ENCODE data around the gene PHEX.

Gene PHEX

DNA sequence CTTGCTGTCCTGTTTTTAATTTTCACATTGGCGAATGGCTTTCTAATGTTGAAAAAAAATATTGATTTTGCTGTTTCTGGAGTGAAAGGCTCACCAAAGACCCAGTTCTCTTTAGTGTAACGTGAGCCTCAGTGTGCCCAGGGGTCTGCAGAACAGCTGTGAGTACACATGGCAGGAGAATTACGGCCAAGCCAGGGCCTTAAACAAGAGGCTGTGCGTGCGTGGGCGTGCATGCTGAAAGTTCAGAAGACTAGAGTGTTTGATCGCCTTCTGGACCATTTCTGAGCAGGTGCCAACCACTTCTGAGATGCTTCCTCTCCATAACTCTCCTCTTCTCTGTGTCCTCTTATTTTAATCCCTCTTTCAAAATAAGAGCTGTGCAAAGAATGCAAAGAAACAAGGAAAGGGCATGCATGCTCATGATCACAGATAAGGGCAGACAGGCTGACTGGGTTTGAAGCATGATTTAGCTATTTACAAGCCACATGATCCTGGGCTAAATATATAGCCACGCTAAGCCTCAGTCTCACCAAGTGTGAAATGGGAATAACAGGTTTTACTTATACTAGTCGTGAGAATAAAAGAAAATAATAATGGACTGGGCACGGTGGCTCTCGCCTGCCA is 9.9 kb downstream of the PHEX start:
- DNase-seq, result no peak

DNA sequence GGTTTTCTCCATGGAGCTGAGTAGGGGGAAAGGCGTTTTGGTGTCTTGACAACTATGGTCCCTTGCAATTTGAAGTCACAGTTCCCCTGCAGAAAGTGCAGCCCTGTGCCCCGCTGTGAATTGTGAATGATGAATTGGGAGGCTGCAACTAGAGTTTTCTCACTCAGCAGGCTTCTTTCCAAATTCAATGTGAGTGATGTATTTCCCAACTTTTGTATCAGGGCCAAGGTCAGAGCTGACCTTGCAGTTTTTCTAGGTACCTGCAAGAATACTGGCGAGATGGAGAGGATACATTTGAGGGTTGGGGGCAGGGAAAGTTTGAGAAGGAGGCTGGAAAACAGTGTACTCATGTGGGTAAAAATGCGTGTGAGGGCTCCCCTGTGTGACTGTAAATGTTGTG is 11.7 kb downstream of the PHEX start:
- no peak for DNase-seq

DNA sequence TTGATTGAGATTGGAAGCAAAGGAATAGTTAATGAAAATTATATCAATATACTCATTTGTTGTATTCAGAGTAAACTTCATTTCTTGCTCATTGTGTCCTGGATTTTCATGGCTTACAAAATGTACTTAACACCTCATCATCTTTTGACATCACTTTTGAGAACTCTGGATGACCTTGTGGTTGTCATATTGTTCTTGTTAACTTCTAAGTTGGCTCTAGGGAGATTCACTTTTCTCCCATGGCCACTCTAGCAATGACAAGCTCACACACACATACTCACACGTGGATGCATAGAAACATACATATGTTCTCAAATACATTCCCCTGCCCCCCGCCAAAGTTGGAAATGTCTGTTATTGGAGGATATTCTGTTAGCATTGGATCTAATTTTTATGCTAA is 15.3 kb downstream of the PHEX start:
- no peak for DNase-seq

DNA sequence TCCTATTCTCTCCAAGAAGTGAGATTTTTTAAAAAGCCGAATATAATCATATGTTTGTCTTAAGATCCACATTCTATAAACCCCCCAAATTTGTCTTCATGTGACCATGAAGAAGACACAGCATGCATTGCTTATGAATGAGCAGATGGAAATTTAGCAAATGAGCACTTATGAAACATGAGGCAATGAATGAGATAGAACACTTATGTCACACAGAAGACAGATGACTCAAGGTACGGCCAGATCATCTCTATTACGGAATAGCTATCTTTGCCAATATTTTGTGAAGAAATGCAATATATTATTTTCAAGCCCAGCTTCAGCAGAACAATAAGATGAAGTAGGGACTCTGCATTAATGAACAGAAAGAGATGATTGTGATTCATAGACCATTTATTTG is 21.4 kb downstream of the PHEX start:
- no peak for DNase-seq

DNA sequence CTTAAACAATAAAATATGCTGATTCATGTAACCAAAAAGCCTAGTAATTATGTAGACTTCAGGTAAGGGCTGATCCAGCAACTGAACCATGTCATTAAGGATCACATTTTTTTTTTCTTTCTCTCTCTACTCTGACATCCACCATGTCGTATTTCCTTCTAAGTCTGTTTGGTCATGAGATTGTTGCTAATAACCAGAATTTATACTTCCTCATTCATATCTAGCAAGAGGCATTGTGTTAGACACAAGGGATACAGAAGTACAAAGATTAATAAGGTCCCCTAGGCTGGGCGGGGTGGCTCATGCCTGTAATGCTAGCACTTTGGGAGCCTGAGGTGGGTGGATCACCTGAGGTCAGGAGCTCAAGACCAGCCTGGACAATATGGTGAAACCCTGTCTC is 24.1 kb downstream of the PHEX start:
- no peak for DNase-seq

DNA sequence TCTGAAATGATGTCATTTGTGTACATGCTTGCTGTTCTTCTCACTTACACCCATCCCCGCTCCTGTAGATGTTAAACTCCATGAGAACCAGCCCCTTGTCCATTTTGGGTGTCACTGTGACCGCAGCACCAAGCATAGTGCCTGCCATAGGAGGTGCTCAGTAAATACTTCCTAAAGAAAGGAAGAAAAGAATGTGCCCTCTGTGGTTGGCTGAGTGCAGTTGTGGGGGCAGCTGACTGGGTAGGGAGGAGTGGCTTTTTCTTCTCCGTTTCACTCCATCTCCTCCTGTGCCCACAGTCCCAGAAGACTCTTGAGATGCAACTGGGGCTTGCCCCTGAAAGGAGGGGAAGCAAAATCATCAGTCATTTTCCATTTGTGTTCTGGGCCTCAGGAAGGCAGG is 25.5 kb downstream of the PHEX start:
- no peak for DNase-seq

DNA sequence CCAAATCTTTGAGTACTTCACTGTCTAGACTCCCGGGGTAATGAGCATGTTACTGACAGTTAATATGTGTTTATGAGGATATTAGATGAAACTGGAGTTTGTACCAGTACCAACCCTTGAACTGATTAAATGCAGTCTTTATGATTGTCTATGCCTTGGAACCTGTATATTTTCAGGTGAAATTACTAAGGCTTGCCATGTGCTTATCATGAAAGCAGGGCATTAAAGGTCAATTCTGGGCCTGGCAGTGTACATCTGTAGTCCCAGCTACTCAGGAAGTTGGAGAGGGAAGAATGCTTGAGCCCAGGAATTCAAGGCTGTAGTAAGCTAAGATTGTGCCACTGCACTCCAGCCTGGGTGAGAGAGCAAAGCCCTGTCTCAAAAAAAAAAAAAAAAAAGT is 27.6 kb downstream of the PHEX start:
- DNase-seq, result peak in 1 of 3 experiments; percentile 16

DNA sequence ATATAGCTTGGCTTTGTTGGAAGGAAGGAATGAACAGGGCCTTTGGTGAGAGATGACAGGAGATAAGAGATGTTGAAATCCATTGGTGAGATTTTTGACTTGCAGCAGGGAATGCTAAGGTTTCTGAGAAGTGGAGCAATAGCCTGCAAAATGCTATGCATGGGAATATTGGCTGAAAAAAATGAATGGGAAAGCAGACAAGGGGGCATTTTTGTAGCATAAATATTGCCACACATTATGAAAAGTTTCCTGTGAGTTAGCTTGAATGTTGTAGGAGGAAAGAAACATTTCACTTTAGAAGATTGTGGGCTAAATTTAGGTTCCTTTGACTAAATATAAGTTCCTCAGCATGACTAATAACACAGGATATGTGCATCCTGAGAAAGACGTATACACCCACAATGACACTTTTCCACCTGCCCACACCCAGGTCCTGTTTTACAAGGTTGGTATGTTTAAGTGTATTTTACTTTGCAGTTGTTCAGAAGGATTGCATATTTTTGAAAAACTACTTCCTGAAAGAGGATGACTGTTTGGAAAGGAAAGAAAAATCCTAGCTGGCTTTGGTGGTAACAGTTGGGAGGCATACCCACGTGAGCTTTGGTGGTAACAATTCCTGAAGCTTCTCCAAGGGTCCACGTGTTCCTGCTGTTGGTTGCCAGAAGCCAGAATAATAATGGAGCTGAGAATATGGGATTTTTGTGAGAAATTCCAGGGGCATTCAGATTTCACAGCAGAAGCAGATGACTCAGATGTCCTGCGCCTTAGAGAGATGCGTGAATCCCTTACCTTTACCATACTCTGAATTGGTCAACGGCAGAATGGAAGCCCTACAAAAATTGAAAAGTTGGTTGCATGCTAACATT is 28.5 kb downstream of the PHEX start:
- no peak for DNase-seq

DNA sequence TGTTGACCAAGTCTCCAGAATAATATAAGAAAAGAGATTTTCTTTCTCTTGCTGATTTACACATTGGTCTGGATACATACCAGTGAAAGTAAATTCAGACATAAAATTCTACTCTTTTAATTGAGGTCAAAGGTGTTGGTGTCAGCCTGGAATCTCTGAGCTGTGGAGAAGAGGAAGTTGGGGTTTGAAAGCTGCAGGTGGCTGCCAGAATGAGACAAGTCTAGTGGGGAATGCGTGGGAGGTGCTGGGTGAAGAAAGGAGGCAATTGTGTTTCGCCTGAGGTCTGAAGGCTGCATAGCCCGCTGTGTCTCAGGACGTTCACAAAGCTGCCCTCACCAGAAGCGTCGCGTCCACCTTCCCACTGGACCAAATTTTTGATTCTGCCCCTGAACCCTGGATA is 31.2 kb downstream of the PHEX start:
- DNase-seq, result no peak

DNA sequence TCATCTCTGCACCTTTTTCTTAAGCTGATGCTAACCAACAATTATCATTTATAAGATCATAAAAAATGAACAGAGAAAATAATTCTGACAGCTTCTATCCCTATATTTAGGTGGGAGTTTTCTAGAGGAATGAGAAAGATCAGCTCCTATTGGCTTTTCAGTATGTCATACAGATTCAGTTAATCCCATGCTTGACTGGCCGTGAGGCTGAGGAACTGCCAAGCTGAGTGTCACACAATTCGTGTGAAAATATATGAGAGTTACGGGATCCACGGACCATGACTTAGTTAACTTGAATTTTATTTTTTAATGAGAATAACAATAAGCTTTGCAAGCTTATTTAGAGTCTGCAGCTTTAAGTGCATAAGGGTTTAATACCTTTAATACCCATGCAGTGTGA is 37.5 kb downstream of the PHEX start:
- DNase-seq, result no peak

DNA sequence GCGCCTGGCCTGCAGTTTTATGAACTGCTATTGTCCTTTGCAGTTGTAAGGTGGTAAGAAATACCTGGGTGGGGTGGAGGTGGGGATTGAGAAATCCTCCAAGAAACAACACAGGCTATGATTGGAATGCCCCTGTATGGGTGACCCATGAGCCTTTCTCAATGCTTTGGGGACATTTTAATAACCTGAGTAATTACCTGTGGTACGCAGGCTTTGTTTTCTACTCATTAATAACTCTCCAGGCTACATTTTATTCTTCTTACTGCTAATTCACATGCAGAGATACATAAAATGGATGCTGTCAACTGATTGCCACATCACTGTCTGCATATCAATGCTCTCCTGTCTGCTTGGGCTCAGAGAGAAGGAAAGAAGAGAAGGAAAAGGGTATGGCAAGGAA is 41.8 kb downstream of the PHEX start:
- no peak for DNase-seq

DNA sequence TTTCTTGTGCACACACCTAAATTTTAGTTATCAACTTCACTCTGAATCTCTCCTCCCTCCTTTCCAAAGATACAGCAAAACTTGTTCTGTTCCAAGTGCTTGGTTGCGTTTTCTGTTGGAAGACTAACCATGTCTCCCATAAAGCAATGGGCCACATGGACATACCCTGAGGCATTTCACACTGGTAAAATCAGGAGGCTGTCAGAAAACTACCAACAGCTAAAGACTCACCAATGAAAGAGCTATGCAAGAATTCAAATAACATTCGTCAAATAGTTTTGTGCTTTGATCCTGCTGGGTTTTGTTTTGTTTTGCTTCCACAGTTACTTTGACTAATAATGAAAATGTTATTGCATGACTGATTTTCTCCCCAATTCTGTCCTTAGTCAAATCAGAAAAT is 46.0 kb downstream of the PHEX start:
- no peak for DNase-seq

DNA sequence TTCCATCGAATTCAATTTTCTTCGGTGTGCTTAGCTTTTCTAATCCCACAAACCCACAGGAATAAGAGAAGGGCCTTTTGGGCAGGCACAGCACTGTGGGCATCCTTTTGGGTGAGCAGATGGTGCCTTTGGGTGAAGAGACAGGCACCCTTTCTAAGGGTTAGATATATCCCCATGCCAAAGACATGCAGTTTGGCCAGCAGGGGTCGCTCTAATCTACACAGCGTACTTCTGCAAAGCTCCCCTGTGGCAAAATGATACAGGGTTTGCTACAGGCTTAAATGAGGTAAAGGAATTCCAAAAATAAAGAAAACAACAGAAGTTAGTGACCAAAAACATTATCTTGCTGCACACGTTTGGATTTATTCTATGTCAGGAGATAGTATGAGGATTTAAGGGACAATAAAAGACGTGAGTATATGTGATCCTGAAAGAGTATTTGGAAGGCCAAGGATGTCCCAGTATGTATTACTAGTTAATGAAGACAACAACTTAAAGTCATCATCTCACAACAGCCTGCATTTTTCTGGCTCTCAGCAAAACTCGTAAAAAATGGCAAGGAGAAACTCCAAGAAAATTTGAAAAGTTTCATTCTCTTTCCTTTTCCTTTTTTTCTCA is 49.5 kb downstream of the PHEX start:
- peak in 2 of 3 experiments; percentile 17 to 35 for DNase-seq

DNA sequence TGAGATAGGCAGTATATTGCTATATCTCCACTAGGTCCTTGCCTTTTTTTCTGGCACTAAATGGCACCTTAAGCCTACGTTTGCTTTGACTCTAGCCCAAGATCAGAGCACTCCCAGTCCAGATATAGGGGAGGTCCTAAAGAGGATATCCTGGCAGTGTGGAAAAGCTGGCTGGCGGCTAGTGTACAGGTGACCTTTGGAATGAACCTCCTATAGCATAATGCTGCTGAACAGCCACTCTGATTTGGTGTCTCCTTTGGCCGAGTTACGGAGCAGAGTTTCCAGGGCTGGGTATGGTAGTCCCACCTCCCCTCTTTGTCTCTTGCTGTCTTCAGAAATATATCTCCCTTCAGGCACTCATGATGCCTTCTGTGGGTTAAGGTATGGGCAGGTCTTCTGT is 53.9 kb downstream of the PHEX start:
- DNase-seq, result no peak

DNA sequence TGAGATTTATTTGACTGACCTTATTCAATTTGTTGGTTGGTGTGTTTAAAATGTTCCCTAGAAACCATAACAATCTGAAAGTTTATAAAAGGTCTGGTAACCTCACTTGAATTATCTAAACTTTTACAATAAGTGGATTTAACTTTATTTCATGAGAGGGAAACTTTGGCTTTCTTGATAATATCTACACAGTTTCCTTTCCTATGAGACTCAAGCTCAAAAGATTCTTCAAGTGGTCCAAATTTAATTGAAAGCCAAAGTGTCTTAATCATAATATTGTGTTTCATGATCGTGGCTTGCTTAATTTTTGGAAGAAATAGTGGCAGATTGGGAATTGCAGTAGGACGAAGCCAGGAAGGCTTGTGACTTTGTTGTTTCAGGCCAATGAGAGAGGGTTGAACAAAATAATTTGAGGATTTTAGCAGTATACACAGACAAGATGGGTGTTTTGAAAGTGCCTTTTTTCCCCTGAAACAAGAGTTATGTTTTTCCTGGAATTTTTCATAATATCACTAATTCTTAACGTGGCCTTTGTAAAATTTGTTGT is 55.0 kb downstream of the PHEX start:
- DNase-seq, result no peak

DNA sequence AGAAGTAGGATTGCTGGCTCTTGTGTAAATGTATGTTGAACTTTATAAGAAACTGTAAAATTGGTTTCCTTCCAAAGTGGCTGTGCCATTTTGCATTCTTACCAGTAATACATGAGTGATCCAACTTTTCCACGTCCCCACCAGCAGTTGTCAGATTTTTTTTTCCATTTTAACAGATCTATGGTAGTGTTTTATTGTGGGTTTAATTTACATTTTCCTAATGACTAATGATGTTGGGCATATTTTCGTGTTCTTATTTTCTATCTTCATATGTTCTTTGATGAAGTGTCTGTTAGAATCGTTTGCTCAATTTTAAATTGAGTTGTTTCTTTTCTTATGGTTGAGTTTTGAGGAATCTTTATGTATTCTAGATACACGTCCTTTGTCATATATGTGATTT is 56.2 kb downstream of the PHEX start:
- DNase-seq, result no peak

DNA sequence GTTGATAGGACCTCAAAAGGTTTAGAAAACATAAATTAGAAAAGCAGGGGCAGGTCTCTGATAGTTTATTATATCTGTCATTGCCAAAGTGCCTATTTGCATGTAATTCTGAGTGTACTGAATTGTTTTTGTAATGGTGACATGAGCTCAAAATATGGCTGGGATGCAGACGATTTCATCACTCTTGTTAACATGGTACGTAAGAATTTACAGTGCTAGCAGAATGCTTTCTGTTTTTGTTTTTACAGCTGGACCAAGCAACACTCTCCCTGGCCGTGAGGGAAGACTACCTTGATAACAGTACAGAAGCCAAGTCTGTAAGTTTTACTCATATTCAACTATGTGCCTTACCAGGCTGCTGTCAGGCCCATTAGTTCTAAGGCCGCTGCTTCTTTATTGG is 58.1 kb downstream of the PHEX start:
- DNase-seq, result no peak

DNA sequence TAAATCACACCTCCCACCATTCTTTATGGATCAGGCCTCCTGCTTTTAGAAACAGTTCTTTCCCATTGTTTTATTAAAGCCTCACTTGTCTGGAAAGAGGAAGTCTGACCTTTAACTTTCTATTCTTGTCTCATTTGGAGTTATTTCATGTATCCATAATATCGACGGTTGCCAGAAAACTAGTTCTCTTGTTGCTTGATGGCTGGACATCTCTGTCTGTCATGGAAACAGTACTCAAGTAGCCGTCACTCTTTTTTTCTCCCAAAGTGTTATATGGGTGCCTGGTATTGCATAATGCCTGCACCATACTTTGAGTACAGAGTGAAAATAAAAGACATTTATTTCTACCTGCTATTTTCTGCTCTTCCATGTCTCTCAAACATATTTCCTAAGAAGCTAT is 61.4 kb downstream of the PHEX start:
- DNase-seq, result no peak

DNA sequence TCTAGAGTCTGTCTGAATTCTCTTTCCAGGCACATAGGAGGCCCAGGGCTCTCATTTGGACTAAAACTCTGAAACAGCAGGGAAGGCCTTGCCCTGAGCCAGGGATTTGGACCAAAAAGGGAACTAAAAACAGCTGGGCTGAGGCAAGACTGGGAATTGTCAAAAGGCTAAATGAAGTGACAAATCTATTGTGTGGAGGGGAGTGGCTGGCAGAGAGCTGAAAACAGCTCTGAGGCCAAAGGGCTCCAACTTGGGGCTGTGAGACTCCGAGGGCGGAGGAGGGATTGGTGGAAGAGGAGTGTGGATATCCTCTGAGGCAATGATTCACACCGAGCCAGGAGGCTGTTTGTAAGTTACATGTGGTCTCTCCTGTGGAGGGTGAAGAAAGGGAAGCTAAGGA is 63.2 kb downstream of the PHEX start:
- no peak for DNase-seq

DNA sequence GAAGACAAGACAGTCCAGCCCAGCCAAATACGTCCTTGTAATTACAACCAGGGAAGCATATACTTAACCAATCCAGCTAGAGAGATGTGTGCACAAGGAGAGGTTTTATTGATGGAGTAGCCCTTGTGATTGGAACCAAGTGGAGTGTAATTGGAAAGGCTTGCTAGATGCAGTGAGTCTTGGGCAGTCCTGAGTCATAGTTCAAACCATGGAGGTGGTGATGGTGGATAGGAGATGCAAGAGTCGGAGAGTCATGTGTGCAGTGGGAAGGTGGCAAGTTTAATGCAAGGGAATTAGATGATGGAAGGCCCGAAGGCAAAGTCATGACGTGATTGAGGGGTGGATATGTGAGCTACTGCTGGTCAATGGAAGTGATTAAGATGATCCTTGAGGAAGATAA is 63.7 kb downstream of the PHEX start:
- no peak for DNase-seq

DNA sequence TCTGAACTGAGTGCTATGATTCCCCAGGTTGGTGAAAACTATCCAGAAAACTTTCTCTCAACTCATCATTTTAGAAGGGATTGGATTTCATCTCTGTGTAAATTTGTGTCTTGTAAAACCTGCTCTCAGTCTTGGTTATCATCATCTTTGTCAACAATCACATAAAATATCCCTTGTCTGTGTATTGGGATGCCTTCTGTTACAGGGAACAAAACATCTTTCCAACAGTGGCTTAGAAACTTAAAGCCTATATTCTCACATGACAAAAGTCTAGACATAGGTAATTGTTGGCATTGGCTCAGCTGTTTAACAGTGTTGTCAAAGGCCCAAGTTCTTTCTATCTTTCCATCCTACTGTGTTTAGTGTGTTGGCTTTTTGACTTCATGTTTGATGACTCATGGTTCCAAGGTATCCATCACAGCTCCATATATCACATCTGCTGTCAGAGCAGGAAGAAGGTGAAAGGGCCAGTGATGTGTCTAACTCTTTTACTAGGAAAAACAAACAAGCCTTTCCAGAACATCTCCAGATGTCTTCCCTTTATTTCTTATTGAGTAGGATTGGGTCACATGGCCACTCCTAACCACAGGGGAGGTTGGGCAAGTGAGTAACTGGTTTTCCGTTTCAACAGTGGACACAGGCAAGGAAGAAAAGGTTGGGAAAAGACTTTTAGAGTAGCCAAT is 65.0 kb downstream of the PHEX start:
- DNase-seq, result peak in 1 of 3 experiments; percentile 31

DNA sequence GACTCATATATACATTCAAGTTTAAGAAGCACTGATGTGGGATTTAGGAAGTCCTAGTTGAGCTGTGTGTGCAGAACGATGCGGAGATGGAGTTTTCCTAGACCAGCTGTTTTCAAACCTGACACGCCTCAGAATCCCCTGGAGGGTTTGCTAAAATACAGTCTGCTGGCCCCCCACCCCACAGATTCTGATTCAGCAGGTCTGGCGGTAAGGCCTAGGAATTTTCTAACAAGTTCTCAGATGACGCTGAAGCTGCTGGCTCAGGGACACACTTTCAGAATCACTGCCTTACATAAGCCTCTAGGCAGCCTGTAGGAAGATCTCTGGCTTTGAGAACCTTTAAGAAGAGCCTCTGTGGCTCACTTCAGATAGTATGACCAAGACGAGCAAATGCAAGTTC is 73.1 kb downstream of the PHEX start:
- no peak for DNase-seq

DNA sequence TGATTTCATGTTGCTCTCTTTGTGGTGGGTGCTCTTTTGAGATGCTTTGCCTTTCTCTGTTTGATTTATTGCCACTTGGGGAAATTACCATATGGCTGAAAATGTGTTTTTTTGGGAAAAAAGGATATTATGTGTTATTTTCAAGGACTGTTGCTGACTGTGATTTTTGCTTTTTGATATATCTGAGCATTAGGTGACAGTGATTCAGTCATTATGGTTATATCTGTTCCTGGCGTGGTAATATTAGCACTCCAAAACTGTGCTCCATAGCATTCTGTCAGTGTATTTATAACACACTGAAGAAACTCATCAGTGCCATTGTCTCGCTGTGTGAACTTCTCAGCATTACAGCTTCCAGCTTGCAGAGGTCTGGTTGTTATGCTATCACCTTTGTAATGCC is 73.8 kb downstream of the PHEX start:
- no peak for DNase-seq

All from NCI-H1417 (cell line).